NCI-H524 (cell line): Measurements from ENCODE around the gene ADAM22.

Experiments
- DNase-seq, 2 experiments: peaks; one replicate each; lab custom pipeline; 2025; lab: John Stamatoyannopoulos, UW

The ADAM22 gene

DNA sequence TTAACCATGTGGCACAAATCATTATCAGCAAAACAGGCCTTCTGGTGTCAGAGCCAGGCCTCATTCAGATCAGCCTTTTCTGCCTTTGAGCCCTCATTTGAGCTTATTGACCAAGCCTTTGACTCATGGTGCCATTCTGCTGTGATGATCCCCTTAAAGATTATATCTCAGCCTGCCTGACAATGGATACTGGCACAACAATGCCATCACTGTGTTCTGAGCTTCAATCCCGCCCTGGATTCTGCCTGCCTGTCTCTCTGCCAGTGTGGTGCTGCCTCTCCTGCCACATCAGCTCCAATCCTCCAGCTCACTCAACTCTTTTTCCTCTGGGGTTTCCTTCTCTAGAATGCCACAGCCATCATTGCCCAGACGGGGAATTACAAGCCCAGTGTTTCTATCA, 233.2 kb downstream of the ADAM22 start:
- DNase-seq = no peak

DNA sequence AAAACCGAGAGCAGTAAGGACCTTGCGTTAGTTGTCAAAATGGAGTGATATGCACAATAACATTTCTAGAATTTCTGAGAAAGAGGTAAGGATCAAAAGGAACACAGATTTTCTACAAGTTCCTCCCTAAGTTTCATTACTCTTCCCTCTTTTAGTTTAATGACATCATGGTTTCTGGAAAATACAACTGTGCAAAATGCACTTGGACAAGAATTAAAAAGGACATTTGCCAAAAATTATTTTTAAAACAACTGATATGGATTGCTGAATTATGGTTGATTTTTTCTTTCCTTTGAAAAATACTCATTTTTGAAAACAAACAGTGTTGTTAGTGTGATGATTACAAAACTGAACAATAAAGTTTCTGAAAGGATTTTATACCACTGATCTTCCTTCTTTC, 233.7 kb downstream of the ADAM22 start:
- no peak for DNase-seq

DNA sequence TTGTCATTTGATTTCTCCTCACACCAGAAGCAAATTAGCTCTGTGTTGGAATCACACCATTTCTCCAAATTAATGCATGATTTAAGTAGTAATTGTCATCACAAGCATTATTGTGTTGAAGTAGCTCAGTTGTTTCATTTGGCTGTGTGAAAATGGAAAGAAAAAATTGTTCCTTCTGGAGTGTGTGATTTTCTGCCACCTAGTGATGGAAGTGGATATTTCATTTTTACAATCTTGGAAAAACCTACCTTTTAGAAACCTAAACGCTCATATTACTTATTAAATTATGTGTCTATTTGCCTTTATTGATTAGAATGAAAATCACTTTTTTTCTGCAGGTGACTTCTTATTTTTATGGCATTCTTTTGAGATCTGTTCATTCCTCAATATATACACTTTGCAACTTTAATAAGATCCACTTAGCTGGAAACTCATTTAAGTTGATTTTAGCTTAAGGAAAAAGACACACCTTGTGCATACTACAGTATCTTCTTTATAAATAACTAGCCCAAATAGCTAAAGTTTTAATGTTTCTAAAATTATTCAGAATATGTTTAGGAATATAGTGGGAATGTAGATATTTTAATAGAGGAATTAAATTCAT, 235.8 kb downstream of the ADAM22 start:
- peak in 1 of 2 experiments; percentile 27 for DNase-seq

DNA sequence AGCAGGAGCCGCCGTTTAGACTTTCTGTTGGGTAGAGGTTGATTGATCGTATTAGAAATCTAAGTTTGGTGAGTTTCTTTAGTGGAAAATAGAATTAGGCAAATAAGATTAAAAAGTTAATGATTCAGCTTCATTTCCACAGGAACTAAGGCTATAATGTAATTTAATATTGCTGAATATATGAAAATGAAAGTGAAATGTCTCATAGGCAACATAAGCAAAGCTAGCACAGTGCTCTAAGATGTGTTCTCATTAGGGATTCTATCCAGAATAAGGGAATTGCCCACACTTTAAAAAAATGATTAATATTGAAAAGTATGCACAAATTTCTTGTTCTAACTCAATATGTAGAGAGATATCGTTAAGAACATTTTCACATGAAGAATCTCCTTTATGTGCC, 238.8 kb downstream of the ADAM22 start:
- no peak for DNase-seq

DNA sequence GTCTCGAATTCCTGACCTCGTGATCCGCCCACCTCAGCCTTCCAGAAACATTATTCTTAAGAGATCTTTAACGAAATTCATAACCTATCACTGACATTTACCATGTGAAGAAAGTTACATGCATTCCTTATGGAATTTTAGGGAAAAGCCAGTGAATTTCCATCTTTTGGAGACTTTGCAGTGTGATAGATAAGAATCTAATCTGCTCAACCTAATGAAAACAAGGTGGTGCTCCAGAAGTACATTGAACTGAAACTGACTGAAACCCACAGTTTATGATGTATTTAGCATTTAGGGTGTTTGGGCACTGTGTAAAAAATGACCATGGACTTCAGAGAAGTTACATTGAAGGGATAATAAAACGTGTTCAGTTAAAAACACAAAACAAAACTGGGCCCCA, 242.1 kb downstream of the ADAM22 start:
- DNase-seq = no peak

DNA sequence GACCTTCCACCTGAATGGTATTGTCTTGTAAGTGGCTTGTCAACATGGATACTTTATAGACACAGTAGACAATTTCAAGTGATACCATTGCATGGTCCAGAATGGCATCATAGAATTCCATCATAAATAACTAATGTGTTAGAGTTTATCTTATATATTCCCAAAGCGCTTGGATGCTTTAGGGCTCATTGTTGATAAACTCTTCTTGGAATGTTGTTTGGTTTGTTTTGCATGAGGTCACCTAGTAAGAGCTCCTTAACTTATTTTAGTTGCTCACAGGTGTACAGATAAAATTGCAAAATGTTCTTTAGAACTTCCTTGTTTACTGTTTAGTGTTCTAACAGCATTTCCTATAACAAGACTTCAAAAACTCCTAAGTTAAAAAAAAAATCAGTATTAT, 249.0 kb downstream of the ADAM22 start:
- DNase-seq = no peak

DNA sequence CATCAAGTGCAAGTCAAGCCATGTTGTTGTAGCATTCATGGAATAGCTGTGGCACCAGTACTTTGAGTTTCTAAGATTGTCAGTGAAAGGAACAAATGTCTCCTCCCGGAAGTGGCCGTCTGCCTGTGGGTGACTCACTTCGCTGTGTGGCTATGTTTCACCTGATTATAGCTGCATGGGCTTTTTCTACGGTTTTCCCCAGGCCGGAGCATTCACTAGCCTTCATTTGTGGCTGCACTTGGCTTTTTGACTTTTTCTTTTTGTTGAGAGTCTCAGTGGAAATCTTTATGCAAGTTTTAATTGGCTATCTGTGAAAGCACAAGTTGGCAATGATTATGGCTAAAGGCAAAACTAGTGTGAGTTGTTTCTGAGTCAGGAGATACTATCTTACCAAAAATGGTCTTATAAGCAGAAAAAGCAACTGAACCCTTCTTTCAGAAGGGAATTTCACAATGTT, 250.8 kb downstream of the ADAM22 start:
- no peak for DNase-seq

DNA sequence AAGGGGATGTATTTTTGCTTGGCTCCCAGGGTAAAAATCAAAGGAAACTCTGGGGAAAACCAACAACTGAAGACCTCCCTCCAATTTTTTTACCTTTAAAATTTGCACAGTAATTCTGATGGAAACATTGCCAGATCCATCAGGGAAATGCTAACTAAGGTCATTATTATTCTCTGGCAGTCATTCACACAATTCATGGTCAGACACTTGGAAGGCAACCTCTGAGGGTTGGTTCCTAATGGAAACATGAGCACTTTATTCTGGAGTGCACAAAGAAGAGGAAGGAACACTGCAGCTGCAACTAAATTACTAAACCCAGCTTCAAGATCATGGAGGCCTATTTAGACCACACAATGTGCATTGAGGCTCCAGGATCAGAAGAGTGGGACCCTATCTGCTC, 251.6 kb downstream of the ADAM22 start:
- DNase-seq = no peak

DNA sequence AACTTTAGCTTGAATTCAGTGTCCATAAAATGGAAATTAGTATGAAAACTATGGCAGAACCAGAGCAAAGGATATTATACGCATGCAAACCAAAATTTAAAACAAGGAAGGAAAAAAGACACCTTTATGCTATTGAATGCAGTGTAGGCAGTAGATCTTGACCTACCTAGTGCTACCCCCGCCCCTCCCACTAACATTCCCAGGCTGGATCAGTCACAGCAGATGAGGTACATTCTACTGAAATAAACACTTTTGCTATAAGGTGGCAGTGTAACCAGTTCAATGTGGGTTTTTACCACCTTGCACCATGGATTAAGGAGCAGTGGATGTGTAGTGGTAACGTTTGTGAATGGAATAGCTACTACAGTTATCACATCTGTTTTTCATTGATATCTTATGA, 257.9 kb downstream of the ADAM22 start:
- DNase-seq = no peak

DNA sequence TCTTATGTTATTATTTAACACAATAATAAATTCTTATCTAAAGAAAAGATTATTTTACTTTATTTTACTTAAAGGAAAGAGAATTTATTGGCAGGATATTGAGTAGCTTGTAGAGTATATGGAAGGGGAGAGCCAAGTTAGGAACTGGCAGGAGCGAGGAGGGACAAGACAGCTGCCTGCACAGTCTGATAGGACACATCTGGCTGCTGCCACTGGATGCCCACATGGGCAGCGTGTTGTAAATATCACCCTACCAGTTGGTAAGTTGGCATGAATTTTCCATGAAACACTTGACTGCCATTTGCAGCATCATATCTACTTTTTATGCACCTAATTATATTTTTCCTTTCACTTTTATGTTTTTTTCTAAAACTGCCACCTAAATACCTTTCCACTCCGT, 266.2 kb downstream of the ADAM22 start:
- DNase-seq = peak in 1 of 2 experiments; percentile 20

DNA sequence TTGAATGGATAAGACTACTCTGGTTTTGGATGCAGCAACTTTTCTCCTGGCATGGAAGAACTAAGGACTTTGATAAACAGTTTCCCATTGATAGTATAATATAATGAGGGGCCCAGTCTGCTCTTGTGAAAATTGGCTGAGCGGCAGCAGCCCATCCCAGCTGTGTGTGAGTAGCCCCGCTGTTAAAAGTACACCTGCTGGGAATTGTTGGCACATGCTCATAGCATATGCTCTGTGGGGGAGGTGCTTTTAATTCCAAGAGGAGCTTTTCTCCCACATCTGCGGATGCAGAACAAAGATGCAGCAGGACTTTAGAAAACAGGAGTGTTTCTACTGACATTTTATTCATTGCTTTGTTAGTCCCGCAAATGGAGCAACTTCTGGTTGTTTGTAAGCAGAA, 266.7 kb downstream of the ADAM22 start:
- DNase-seq = peak; percentile 92 to 94

DNA sequence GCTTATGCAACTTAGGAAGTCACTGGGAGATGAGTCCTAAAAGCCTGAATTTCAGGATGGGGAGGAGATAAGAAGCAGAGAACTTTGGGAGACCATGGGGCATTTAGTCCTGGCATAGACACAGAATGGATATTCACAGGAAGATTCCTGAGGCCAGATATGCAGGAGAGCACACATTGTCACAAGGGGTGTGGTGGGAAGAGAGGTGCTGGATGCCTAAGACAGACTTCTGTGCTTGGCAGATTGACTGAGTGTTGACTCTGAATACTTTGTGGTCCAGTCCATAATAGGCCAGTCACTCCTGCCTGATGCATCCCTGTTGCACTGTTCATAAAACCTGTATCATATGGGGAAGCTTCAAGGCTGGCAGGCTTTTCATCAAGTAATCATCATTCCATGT, 267.3 kb downstream of the ADAM22 start:
- DNase-seq = peak; percentile 2 to 51

DNA sequence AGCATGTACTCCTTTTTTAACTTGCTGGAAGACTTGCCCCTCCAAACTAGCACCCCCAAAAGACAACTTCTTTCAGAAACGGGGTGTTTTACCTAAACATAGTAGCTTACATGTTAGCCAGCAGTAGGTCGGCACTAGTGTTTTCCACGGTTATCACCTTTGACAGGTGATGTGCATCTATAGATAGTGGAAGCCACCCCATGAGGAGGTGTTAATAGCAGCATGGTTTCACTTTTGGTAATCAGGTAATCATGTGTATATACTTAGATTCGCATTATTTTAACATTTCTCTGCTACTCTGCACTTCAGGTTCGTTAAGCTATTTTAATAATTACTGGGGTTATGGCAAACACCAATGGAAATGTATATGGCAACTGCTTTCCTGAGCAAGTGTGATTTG, 268.2 kb downstream of the ADAM22 start:
- DNase-seq = no peak

DNA sequence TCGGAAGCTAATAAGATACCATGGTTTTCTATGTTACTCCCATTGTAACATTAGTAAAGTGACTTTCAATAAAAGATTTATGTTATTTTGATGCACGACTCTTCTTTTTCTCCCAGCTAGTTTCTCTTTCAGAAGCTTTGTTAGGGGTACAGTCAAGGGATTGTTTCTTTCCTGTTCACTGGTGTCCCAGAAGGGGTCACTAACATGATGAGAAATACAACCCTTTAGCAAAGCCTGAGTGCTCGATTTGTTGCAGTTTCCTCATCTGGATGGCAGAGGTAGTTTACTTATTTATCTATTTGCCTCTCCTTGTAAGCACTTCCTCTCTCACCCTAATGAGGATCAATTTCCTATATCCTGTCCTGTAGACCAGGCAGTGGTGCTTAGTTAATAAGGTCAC, 268.7 kb downstream of the ADAM22 start:
- no peak for DNase-seq

DNA sequence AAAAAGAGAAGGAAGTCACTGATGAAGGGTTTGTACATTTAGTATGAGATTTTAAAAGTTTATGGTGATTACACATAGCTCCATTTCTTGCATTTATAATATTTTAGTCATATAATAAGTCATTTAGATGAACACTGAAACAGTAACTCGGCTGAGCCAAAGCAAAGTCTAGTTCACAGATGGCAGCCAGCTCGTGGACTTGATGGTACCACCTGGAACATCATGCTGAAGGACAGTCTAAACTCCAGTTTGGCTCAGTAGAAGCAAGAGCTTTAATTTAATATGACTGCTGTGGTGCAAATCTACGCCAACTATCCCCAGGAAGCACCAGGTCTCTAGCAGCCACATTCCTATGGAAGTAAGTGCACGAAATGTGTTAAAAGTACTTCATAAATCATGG, 269.4 kb downstream of the ADAM22 start:
- DNase-seq = peak; percentile 19 to 35

DNA sequence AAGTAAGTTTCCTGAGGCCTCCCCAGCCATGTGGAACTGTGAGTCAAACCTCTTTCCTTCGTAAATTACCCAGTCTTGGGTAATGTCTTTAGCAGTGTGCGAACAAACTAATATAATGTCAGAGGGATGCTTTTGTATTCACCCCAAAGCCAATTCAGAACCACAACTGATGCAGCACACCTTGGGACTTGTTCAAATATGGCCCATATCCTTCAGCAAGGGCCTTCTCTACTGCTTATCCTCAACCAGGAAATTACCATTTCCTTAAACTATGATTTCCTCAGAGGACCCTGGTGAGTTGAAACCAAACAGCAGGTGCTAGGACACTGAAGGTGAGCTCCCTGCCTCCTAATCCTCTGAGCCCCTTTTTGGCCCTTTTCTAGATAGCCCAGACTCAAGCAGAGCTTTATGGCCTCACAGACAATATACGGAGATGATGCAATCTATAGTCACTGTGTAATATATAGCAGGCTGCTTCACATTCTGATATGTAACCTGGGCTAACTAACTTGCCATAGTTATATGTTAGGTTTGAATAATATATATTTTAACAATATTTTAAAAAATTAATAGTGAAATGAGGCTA, 270.6 kb downstream of the ADAM22 start:
- no peak for DNase-seq

DNA sequence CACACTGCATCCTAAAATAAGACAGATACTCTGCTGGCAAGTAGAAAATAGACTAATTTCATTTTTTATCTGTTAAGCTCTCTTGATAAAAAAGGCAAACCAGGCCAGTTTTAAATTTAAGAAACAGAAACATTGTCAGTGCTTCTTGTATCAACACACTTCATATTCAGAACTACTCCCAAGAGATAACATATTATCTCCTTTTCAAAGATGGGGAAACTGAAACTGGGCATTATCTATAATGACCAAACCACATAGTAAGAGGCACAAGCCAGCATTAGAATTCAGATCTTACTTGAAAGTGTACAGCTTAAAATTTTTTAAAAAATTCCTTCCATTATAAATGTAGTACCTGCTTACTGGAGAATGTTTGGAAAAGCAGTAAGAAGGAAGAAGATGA, 271.1 kb downstream of the ADAM22 start:
- DNase-seq = no peak

DNA sequence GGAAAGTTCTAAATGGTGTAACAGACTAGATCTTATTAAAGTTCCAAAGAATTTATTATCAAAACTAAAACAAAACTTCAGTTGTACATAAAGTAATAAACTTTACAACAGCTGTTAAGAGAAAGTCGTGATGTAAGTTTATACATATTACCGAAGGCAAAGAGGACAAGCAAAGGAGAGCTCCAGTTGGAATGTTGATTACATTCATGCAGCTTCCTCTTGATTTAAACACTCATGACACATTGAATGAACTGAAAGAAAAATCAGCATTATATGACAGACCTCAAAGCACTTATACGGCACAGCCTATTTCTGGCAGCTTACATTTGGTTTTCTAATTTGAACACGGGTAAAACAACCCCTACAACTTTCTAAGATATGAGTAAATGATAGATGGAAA, 272.2 kb downstream of the ADAM22 start:
- no peak for DNase-seq

DNA sequence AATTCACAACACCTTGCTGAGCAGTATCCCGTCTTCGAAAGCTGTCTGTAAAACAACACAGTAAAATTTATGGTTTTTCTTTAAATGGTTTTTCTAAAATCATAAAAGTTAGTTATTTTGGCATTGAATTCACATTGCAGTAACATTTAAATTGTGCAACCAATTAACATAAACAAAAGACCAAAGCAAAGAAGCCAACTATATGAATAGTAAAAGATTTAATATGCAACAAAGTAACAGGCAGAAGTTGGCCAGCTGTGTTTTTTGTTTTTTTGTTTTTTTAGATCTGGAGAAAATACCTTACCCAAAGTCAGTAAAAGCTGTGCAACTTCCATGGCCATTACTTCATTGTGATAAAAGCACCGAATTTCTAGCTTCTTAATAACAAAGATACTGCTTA, 274.5 kb downstream of the ADAM22 start:
- no peak for DNase-seq

DNA sequence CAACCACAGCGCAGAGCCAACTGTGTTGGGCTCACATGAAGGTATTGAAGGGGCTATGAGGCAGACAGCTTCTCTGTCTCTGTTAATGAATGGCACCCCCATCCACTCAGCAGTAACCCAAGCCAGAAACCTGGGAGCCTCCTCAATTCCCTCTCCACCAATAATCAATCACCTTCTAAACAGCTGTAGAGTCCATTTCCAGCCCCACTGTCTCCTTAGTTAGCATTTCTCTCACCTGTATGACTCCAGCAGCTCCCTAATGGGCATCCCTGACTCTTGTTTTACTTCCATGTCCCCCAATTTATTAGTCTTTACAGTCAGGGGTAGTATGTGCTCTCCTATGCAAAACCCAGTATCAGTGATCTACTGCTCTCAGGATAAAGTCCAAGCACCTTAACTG, 278.9 kb downstream of the ADAM22 start:
- no peak for DNase-seq

DNA sequence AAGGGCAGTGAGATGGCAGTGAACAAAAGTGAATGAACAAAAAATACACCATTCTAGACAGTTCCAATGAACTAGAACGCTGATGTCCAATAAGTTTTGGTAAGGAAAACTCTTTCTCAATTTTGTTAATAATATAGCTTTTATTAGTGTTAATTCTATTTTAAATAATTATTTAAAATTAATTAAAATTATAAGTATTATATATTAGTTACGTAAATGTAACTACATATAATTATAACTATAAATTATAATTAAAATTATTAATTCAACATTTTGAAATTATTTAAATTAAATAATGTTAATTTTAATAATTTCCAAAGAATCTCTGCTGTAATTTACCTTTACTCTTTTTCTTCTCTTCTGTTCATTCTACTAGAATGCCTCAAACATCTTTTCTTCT, 280.4 kb downstream of the ADAM22 start:
- DNase-seq = no peak

DNA sequence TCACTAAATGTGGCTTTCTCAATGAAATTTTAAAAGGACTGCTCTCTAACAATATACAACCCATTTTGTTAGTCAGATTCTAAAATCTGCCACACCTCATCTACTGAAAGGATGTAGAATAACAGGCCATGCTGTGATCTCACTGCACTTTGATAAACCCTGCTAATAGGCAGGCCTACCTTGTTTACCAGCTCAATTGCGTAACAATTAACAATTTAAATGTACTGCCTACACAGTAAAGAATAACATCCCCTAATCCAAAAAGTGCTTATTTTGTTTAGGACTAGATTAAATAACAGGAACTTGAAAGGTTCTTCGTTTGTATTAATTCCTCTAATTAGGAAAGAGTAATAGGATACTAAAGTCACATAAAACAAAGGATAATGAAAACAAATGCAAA, 281.2 kb downstream of the ADAM22 start:
- DNase-seq = no peak

DNA sequence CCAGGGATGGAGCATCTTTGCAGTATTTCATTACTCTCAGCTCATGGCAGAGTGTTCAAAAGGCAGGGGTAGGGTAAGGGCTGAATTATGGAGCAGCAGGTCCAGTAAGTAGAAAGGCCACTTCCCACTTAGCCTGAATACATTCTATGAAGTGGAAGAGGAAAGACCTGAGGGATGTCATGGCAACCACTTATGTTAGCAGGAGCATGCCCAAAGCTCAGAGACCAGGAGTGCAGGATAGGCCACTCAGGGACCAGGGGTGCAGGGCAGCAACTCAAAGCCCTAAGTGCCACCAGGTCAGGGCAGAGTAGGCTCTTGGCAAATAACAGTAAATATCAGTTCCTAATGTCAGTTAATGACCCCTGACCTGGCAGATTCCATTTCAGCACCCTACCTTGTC, 282.2 kb downstream of the ADAM22 start:
- DNase-seq = no peak

DNA sequence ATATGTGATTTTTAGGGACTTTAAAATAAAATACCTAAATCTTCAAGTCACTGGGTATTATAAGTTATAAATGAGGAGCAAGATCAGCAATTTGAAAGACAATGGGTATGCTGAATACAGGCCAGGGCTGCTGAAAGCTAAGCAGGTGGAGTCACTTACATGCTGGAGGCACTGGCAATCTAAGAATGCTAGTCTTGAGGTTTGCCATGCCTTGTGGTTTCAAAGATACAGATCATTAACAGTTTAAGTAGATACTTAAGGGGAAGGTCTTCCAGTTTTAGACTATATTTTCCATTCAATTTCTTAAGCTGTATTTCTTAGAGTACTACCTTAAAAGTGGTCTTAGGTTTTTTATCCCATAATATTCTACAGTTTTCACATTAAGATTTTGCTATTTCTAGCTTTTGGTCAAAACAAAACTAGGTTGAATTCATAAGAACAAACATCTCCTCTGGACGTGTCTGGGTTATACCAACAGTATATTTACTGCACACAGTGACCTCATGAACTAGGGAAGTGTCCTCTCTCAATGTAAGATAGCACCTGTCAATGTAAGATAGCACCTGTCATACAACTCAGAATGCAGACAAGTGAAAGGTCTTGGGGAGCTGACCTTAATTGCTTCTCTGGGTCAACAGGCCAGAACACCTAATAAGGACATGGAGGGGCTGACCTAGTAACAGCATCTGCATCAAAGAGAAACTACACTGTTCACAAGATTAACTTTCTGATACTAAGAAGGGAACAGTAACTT, 283.8 kb downstream of the ADAM22 start:
- no peak for DNase-seq
